AG04450 (cell line): Measurements from ENCODE around the gene OSBPL2. TPM values are rescaled to one million over a fixed set of nuclear protein-coding genes. Genes with fewer than 3 reads are reported as not detected.

Experiments
- CTCF ChIA-PET: fragments of 300-600, 350-600 bp; formaldehyde crosslinking; extraction: SDS; loops from one replicate; lab custom pipeline; 2022; ENCODE audit warnings: antibody characterized with exemption, inconsistent platforms; lab: Charles Lee
- POLR2A ChIA-PET: fragments of 350-600 bp; formaldehyde crosslinking; extraction: SDS; loops from one replicate; lab custom pipeline; 2021; ENCODE audit warnings: antibody characterized with exemption, inconsistent platforms; lab: Yijun Ruan, JAX
- DNase-seq: peaks from one replicate; pipeline ENCODE4 v3.0.0-alpha.2; 2011; ENCODE audit warnings: low read depth, low spot score
- H3K27ac ChIP-seq: one replicate; pipeline ENCODE4 v1.5.1; 2012; ENCODE audit warnings: low read depth, low read length, control low read depth
- H3K27me3 ChIP-seq: one replicate; pipeline ENCODE4 v1.6.0; 2012; ENCODE audit warnings: low read length; ENCODE audit not compliant: control insufficient read depth, insufficient read depth
- H3K4me3 ChIP-seq: 2 replicates; pipeline ENCODE4 v1.5.1; 2011; ENCODE audit warnings: mild to moderate bottlenecking, low read depth, low read length, control low read depth
- H3K9me3 ChIP-seq: 2 replicates; pipeline ENCODE4 v1.5.1; 2012; ENCODE audit warnings: low read length; ENCODE audit not compliant: control insufficient read depth, insufficient read depth
- polyA plus RNA-seq: library from polyadenylated mRNA; depleted of rRNA; stranded (reverse); fragments of >200 nt; gene quantifications from 2 replicates; pipeline ENCODE4 v1.2.3, GENCODE V29; 2011
- TF ChIP-seq, protein P1 (sequence below): IDR thresholded peaks from 2 replicates; pipeline ENCODE4 v1.5.1; 2011; ENCODE audit warnings: low read depth, low read length, control low read depth, inconsistent platforms

Gene OSBPL2
- polyA plus RNA-seq, 1 experiment, result 18.5 TPM

DNA sequence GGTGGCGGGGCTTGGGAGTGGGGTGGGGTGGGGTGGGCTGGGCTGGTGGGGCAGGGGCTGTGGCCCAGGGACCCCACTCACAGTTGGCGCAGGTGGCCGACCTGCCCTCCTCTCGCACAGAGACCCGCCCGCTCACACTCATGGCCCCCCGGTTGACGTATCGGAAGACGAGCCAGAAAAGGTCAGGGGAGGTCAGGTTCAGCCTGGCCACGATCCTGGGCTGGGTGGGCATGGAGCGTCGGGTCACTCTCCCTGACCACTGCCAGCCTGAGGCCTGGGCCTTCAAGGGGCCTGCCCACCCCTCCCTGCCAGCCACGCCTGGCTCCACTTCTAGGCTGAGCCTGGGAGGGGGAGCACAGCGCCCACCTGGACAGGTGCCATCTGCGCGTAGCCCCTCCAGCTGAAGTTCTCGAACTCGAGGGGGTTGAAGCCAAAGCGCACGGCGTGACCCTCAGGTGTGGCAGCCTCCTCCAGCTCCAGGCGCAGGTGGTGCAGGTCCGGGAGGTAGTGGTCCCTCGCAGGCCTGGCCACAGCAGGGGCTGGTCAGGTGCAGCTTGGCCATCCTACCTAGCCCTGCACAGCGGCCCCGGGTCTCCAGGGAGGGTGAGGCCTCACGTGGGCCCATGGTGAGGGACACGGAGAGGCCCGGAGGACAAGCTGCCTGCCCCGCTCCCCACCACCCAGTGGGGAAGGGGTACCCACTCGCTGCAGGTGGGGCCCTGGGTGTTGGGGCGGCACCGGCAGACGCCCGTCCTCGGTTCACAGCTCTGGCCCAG is 95.7 kb downstream of the OSBPL2 start:
- TF ChIP-seq, protein P1, sequence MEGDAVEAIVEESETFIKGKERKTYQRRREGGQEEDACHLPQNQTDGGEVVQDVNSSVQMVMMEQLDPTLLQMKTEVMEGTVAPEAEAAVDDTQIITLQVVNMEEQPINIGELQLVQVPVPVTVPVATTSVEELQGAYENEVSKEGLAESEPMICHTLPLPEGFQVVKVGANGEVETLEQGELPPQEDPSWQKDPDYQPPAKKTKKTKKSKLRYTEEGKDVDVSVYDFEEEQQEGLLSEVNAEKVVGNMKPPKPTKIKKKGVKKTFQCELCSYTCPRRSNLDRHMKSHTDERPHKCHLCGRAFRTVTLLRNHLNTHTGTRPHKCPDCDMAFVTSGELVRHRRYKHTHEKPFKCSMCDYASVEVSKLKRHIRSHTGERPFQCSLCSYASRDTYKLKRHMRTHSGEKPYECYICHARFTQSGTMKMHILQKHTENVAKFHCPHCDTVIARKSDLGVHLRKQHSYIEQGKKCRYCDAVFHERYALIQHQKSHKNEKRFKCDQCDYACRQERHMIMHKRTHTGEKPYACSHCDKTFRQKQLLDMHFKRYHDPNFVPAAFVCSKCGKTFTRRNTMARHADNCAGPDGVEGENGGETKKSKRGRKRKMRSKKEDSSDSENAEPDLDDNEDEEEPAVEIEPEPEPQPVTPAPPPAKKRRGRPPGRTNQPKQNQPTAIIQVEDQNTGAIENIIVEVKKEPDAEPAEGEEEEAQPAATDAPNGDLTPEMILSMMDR, result no peak
- ChIA-PET CTCF (no interaction called here), POLR2A (no interaction called here)
- no peak for DNase-seq
- H3K27ac ChIP-seq, result no peak overlapping the region
- H3K27me3 ChIP-seq, result no peaks in the 10 kb centered on the region
- no peak overlapping the region for H3K4me3 ChIP-seq
- no peaks in the 10 kb centered on the region; the same call in 1 of the 2 replicates for H3K9me3 ChIP-seq

- CTCF ChIA-PET, result no interaction called here
These were observed 96.6 kb downstream of the OSBPL2 start for GRCh38 chr20:62334881-62335280.

DNA sequence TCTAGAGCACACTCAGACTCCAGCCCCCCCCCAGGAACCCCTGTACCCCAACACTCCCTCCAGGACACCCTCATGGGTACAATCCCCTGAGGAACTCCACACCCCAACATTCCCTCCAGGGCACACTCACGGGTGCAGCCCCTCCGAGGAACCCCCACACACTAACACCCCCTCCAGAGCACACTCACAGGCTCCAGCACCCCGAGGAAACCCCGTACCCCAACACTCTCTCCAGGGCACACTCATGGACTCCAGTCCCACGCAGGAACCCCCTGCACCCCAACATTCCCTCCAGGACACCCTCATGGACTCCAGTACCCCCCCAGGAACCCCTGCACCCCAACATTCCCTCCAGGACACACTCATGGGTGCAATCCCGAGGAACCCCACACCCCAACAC is 97.2 kb downstream of the OSBPL2 start:
- ChIA-PET POLR2A (no interaction called here), CTCF (no interaction called here)
- TF ChIP-seq, protein P1, result no peak

More at GRCh38 chr20:62334881-62335280, 96.6 kb downstream of the OSBPL2 start:
- H3K27ac ChIP-seq, result no peak overlapping the region
- no peaks in the 10 kb centered on the region for H3K27me3 ChIP-seq
- DNase-seq, result no peak
- TF ChIP-seq, protein P1, result no peak
- POLR2A ChIA-PET, result no interaction called here
- H3K4me3 ChIP-seq, result no peak overlapping the region
- no peaks in the 10 kb centered on the region; the same call in 1 of the 2 replicates for H3K9me3 ChIP-seq

GRCh38 chr20:62336329-62336728 is 98.0 kb downstream of the OSBPL2 start:
- no peak overlapping the region for H3K27ac ChIP-seq
- no peak for DNase-seq
- CTCF ChIA-PET, result no interaction called here

More for the DNA sequence above, 97.2 kb downstream of the OSBPL2 start:
- no peaks in the 10 kb centered on the region for H3K27me3 ChIP-seq
- H3K27ac ChIP-seq, result no peak overlapping the region
- no peaks in the 10 kb centered on the region; the same call in 1 of the 2 replicates for H3K9me3 ChIP-seq
- no peak overlapping the region for H3K4me3 ChIP-seq
- no peak for DNase-seq

More at GRCh38 chr20:62336329-62336728, 98.0 kb downstream of the OSBPL2 start:
- TF ChIP-seq, protein P1, result no peak
- Histone ChIP-seq H3K4me3 (no peak overlapping the region), H3K27me3 (no peaks in the 10 kb centered on the region), H3K9me3 (peaks cover 4% of the 10 kb centered on the region)
- POLR2A ChIA-PET, result no interaction called here
